K562 (cell line): ENCODE results near the gene ERBB3. TPM values are rescaled to one million over a fixed set of nuclear protein-coding genes. Genes with fewer than 3 reads are reported as not detected.
A peak's percentile ranks its signal among the peaks of the same experiment; 100 is the strongest.

Source experiments
- ARID1B ChIP-seq: fragments of 450-650 bp; IDR thresholded peaks from 2 replicates; pipeline ENCODE4 v1.6.1; 2016; ENCODE audit warnings: antibody characterized with exemption, mild to moderate bottlenecking, inconsistent platforms
- BCOR ChIP-seq: fragments of 450-650 bp; IDR thresholded peaks from 2 replicates; pipeline ENCODE4 v1.6.1; 2016
- CCAR2 ChIP-seq: fragments of 200-400 bp; formaldehyde crosslinking; IDR thresholded peaks from 2 replicates; pipeline ENCODE4 v1.6.1; 2017; ENCODE audit warnings: mild to moderate bottlenecking, low read depth, low read length
- CHD2 ChIP-seq: IDR thresholded peaks from 2 replicates; pipeline ENCODE4 v1.6.1; 2011; ENCODE audit warnings: low read depth, low read length
- EWSR1 ChIP-seq: fragments of 450-650 bp; IDR thresholded peaks from 2 replicates; pipeline ENCODE4 v1.6.1; 2018; ENCODE audit warnings: borderline replicate concordance, mild to moderate bottlenecking, low read depth, moderate library complexity; ENCODE audit not compliant: partially characterized antibody
- FOXA3 ChIP-seq, 2 experiments: fragments of 450-650 bp in 1 of 2; sonication (generic) in 1 of 2; formaldehyde crosslinking; IDR thresholded peaks in 1 of 2; conservative IDR thresholded peaks in 1 of 2; 2 replicates each; pipeline versions ENCODE4 v1.4.0 to v1.8.0; 2020 to 2022; ENCODE audit warnings: mild to moderate bottlenecking in 2 of 2, missing genetic modification reagents in 1 of 2
- GATA2 ChIP-seq: sonication (generic); formaldehyde crosslinking; IDR thresholded peaks from 2 replicates; pipeline ENCODE4 v1.4.0; 2020; ENCODE audit warnings: mild to moderate bottlenecking, missing genetic modification reagents
- HDAC6 ChIP-seq: IDR thresholded peaks from 2 replicates; pipeline ENCODE4 v1.6.1; 2012; ENCODE audit warnings: low read depth, mild to moderate bottlenecking, control low read depth, inconsistent platforms, low read length, moderate library complexity
- JUN ChIP-seq, 2 experiments: sonication (generic) in 1 of 2; formaldehyde crosslinking in 1 of 2; IDR thresholded peaks; 2 replicates each; pipeline versions ENCODE4 v1.6.1 to v1.8.0; 2012 to 2022; ENCODE audit warnings: borderline replicate concordance in 2 of 2, mild to moderate bottlenecking in 2 of 2, improper control_type of control experiment in 1 of 2, low read depth in 1 of 2, low read length in 1 of 2, missing genetic modification reagents in 1 of 2
- NR2C2 ChIP-seq, 2 experiments: fragments of 200-800 bp in 1 of 2; sonication (Bioruptor generic) in 1 of 2; sonication (generic) in 1 of 2; formaldehyde crosslinking in 1 of 2; IDR thresholded peaks; 2 replicates each; pipeline versions ENCODE4 v1.6.1 to v1.8.0; 2016 to 2022; ENCODE audit warnings: mild to moderate bottlenecking in 1 of 2, missing compliant biosample characterization in 1 of 2, missing genetic modification characterization in 1 of 2, missing genetic modification reagents in 1 of 2
- RBM22 ChIP-seq: fragments of 200-400 bp; formaldehyde crosslinking; IDR thresholded peaks from 2 replicates; pipeline ENCODE4 v1.6.1; 2018; ENCODE audit warnings: low read length, low read depth; ENCODE audit not compliant: poor library complexity, severe bottlenecking
- SIRT6 ChIP-seq: IDR thresholded peaks from one replicate; pipeline ENCODE4 v1.6.1; 2012; ENCODE audit warnings: low read depth, mild to moderate bottlenecking, control low read depth, inconsistent platforms, low read length, moderate library complexity
- polyA plus RNA-seq, 8 experiments: library from polyadenylated mRNA; depleted of rRNA in 4 of 8; stranded (reverse) in 5 of 8; unstranded in 3 of 8; fragments of >200 nt; fragmentation: Nextera tagmentation in 2 of 8; fragmentation: Illumina TruSeq in 1 of 8; extraction: Ambion mirVana in 2 of 8; extraction: Trizol in 1 of 8; gene quantifications; 2 replicates each; pipeline versions ENCODE4 v1.2.1 to v1.2.3, GENCODE V29; 2011 to 2014; ENCODE audit warnings: inconsistent platforms in 1 of 8, missing spikeins in 1 of 8
- total RNA-seq, 7 experiments: library from RNA; depleted of rRNA in 6 of 7; stranded (reverse); fragments of >200 nt in 6 of 7; fragmentation: Illumina TruSeq in 2 of 7; extraction: Trizol in 2 of 7; gene quantifications; 2 replicates each; pipeline versions ENCODE4 v1.2.1 to v1.2.3, GENCODE V29; 2011 to 2021; ENCODE audit warnings: low replicate concordance in 1 of 7
- TF ChIP-seq, protein P1 (sequence below): fragments of 450-650 bp; IDR thresholded peaks from 2 replicates; pipeline ENCODE4 v1.6.1; 2017; ENCODE audit warnings: antibody characterized with exemption, mild to moderate bottlenecking
- TF ChIP-seq, protein P2 (sequence below): IDR thresholded peaks from 2 replicates; pipeline ENCODE4 v1.6.1; 2012; ENCODE audit warnings: low read depth, low read length, improper control_type of control experiment, borderline replicate concordance
- TF ChIP-seq, protein P3 (sequence below): sonication (generic); formaldehyde crosslinking; IDR thresholded peaks from 2 replicates; pipeline ENCODE4 v1.8.0; 2023; ENCODE audit warnings: mild to moderate bottlenecking, missing genetic modification reagents
- TF ChIP-seq, protein P4 (sequence below): fragments of 250-450 bp; sonication (Bioruptor Pico); IDR thresholded peaks from 2 replicates; pipeline ENCODE4 v1.8.0; 2022; ENCODE audit warnings: inconsistent platforms, mild to moderate bottlenecking, moderate library complexity, borderline replicate concordance

ERBB3 gene
- total and polyA plus RNA-seq, 9 of the 15 experiments (the other 6 are each of a cell fraction or from before 2014, with no cell fraction given): 1.5 to 5.4 (median 3.8) TPM

DNA sequence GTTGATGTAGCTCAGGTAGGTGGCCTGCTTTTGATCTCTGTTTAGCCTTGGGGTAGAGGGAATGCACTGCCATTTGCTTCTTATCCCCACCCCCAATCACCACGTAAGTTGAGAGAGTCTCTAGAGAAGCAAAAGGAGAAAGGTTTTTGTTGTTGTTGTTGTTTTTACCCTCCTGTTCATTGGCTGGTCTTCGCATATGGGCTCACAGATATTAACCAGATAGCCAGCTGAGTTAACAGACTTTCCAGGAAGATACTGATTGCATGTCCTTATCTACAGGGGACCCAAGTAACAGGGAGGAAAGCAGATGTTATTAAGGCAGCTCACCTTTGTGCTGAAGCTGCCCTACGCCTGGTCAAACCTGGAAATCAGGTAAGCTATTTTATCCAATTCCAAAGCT, 27.3 kb downstream of the ERBB3 start (continued):
- TF ChIP-seq, protein P1, sequence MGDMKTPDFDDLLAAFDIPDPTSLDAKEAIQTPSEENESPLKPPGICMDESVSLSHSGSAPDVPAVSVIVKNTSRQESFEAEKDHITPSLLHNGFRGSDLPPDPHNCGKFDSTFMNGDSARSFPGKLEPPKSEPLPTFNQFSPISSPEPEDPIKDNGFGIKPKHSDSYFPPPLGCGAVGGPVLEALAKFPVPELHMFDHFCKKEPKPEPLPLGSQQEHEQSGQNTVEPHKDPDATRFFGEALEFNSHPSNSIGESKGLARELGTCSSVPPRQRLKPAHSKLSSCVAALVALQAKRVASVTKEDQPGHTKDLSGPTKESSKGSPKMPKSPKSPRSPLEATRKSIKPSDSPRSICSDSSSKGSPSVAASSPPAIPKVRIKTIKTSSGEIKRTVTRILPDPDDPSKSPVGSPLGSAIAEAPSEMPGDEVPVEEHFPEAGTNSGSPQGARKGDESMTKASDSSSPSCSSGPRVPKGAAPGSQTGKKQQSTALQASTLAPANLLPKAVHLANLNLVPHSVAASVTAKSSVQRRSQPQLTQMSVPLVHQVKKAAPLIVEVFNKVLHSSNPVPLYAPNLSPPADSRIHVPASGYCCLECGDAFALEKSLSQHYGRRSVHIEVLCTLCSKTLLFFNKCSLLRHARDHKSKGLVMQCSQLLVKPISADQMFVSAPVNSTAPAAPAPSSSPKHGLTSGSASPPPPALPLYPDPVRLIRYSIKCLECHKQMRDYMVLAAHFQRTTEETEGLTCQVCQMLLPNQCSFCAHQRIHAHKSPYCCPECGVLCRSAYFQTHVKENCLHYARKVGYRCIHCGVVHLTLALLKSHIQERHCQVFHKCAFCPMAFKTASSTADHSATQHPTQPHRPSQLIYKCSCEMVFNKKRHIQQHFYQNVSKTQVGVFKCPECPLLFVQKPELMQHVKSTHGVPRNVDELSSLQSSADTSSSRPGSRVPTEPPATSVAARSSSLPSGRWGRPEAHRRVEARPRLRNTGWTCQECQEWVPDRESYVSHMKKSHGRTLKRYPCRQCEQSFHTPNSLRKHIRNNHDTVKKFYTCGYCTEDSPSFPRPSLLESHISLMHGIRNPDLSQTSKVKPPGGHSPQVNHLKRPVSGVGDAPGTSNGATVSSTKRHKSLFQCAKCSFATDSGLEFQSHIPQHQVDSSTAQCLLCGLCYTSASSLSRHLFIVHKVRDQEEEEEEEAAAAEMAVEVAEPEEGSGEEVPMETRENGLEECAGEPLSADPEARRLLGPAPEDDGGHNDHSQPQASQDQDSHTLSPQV: no peak
- TF ChIP-seq GATA2 (CRISPR knock-in tag): peak; percentile 40; the same call in 1 of the 2 replicates
- TF ChIP-seq, protein P2, sequence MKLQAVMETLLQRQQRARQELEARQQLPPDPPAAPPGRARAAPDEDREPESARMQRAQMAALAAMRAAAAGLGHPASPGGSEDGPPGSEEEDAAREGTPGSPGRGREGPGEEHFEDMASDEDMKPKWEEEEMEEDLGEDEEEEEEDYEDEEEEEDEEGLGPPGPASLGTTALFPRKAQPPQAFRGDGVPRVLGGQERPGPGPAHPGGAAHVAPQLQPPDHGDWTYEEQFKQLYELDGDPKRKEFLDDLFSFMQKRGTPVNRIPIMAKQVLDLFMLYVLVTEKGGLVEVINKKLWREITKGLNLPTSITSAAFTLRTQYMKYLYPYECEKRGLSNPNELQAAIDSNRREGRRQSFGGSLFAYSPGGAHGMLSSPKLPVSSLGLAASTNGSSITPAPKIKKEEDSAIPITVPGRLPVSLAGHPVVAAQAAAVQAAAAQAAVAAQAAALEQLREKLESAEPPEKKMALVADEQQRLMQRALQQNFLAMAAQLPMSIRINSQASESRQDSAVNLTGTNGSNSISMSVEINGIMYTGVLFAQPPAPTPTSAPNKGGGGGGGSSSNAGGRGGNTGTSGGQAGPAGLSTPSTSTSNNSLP: no peak
- TF ChIP-seq, protein P3, sequence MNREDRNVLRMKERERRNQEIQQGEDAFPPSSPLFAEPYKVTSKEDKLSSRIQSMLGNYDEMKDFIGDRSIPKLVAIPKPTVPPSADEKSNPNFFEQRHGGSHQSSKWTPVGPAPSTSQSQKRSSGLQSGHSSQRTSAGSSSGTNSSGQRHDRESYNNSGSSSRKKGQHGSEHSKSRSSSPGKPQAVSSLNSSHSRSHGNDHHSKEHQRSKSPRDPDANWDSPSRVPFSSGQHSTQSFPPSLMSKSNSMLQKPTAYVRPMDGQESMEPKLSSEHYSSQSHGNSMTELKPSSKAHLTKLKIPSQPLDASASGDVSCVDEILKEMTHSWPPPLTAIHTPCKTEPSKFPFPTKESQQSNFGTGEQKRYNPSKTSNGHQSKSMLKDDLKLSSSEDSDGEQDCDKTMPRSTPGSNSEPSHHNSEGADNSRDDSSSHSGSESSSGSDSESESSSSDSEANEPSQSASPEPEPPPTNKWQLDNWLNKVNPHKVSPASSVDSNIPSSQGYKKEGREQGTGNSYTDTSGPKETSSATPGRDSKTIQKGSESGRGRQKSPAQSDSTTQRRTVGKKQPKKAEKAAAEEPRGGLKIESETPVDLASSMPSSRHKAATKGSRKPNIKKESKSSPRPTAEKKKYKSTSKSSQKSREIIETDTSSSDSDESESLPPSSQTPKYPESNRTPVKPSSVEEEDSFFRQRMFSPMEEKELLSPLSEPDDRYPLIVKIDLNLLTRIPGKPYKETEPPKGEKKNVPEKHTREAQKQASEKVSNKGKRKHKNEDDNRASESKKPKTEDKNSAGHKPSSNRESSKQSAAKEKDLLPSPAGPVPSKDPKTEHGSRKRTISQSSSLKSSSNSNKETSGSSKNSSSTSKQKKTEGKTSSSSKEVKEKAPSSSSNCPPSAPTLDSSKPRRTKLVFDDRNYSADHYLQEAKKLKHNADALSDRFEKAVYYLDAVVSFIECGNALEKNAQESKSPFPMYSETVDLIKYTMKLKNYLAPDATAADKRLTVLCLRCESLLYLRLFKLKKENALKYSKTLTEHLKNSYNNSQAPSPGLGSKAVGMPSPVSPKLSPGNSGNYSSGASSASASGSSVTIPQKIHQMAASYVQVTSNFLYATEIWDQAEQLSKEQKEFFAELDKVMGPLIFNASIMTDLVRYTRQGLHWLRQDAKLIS (CRISPR knock-in tag): no peak
- TF ChIP-seq SIRT6: no peak
- no peak for TF ChIP-seq HDAC6
- TF ChIP-seq JUN (IDR thresholded peaks at IDR 0.05; ENCODE audit: borderline replicate concordance, low read depth, low read length): no peak
- no peak for TF ChIP-seq JUN (CRISPR knock-in tag; IDR thresholded peaks at IDR 0.05; ENCODE audit: borderline replicate concordance)
- TF ChIP-seq CHD2: no peak
- TF ChIP-seq, protein P4, sequence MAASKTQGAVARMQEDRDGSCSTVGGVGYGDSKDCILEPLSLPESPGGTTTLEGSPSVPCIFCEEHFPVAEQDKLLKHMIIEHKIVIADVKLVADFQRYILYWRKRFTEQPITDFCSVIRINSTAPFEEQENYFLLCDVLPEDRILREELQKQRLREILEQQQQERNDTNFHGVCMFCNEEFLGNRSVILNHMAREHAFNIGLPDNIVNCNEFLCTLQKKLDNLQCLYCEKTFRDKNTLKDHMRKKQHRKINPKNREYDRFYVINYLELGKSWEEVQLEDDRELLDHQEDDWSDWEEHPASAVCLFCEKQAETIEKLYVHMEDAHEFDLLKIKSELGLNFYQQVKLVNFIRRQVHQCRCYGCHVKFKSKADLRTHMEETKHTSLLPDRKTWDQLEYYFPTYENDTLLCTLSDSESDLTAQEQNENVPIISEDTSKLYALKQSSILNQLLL (CRISPR knock-in tag): no peak
- TF ChIP-seq CCAR2: no peak
- no peak for TF ChIP-seq NR2C2 (CRISPR knock-in tag; IDR thresholded peaks at IDR 0.05)
- no peak for TF ChIP-seq NR2C2 (tag; IDR thresholded peaks at IDR 0.05)
- no peak for TF ChIP-seq EWSR1
- peak; percentile 85 for TF ChIP-seq ARID1B
- TF ChIP-seq FOXA3 (CRISPR knock-in tag; conservative IDR thresholded peaks at IDR 0.05 in 1 of 2, IDR thresholded peaks at IDR 0.05 in 1 of 2): no peak; a peak in 1 of 4 replicates
- TF ChIP-seq BCOR: no peak
- TF ChIP-seq RBM22: no peak
